Measurements from ENCODE around the gene DRC7. TPM values are rescaled to one million over a fixed set of nuclear protein-coding genes. Genes with fewer than 3 reads are reported as not detected.

Gene DRC7
- total RNA-seq, 1 donor = 0.54 TPM

- DNase-seq (ENCODE audit: low read depth in 2 of 3, low spot score in 2 of 3) = no peak
Observed at GRCh38 chr16:57692636-57693035, 2.0 kb upstream of the DRC7 start.

- no peak for DNase-seq (ENCODE audit: low read depth in 2 of 3, low spot score in 2 of 3)
Observed at GRCh38 chr16:57693550-57693949, 1.1 kb upstream of the DRC7 start.

- no peak for DNase-seq (ENCODE audit: low read depth in 2 of 3, low spot score in 2 of 3)
Observed at GRCh38 chr16:57694231-57694724, 328 bp upstream of the DRC7 start.

- DNase-seq (ENCODE audit: low read depth in 2 of 3, low spot score in 2 of 3) = no peak
Observed at GRCh38 chr16:57695680-57696069, 1.1 kb downstream of the DRC7 start.

GRCh38 chr16:57696240-57696639 is 1.6 kb downstream of the DRC7 start:
- no peak for DNase-seq (ENCODE audit: low read depth in 2 of 3, low spot score in 2 of 3)

GRCh38 chr16:57697896-57698537 is 3.4 kb downstream of the DRC7 start:
- DNase-seq (ENCODE audit: low read depth in 2 of 3, low spot score in 2 of 3) = no peak

- no peak for DNase-seq (ENCODE audit: low read depth in 2 of 3, low spot score in 2 of 3)
Observed at GRCh38 chr16:57698812-57699405, 4.3 kb downstream of the DRC7 start.

- no peak for DNase-seq (ENCODE audit: low read depth in 2 of 3, low spot score in 2 of 3)
Observed at GRCh38 chr16:57699481-57699880, 4.9 kb downstream of the DRC7 start.

- no peak for DNase-seq (ENCODE audit: low read depth in 2 of 3, low spot score in 2 of 3)
Observed at GRCh38 chr16:57699899-57700298, 5.3 kb downstream of the DRC7 start.

- DNase-seq (ENCODE audit: low read depth in 2 of 3, low spot score in 2 of 3) = no peak
Observed at GRCh38 chr16:57700781-57701551, 6.4 kb downstream of the DRC7 start.

GRCh38 chr16:57701759-57702371 is 7.3 kb downstream of the DRC7 start:
- no peak for DNase-seq (ENCODE audit: low read depth in 2 of 3, low spot score in 2 of 3)

- no peak for DNase-seq (ENCODE audit: low read depth in 2 of 3, low spot score in 2 of 3)
Observed at GRCh38 chr16:57703416-57704010, 8.9 kb downstream of the DRC7 start.

GRCh38 chr16:57704011-57704904 is 9.7 kb downstream of the DRC7 start:
- no peak for DNase-seq (ENCODE audit: low read depth in 2 of 3, low spot score in 2 of 3)

- DNase-seq (ENCODE audit: low read depth in 2 of 3, low spot score in 2 of 3) = no peak
Observed at GRCh38 chr16:57704905-57705852, 10.6 kb downstream of the DRC7 start.

GRCh38 chr16:57706717-57707116 is 12.1 kb downstream of the DRC7 start:
- no peak for DNase-seq (ENCODE audit: low read depth in 2 of 3, low spot score in 2 of 3)

GRCh38 chr16:57707331-57707730 is 12.7 kb downstream of the DRC7 start:
- no peak for DNase-seq (ENCODE audit: low read depth in 2 of 3, low spot score in 2 of 3)

- DNase-seq (ENCODE audit: low read depth in 2 of 3, low spot score in 2 of 3) = no peak
Observed at GRCh38 chr16:57708168-57708567, 13.6 kb downstream of the DRC7 start.

- no peak for DNase-seq (ENCODE audit: low read depth in 2 of 3, low spot score in 2 of 3)
Observed at GRCh38 chr16:57709663-57710062, 15.1 kb downstream of the DRC7 start.

GRCh38 chr16:57711346-57711745 is 16.7 kb downstream of the DRC7 start:
- DNase-seq (ENCODE audit: low read depth in 2 of 3, low spot score in 2 of 3) = no peak

Data from hematopoietic multipotent progenitor cell (in vitro differentiated cells).